ENCODE results near the gene ARFRP1.

ARFRP1 gene

GRCh38 chr20:63682384-63683139 lies 25.2 kb downstream of the ARFRP1 start:
- no peaks in the 10 kb centered on the region for H3K9me3 ChIP-seq (ENCODE audit: severe bottlenecking)
- DNase-seq: no peak
- H3K36me3 ChIP-seq: peaks cover 16% of the 10 kb centered on the region
- H3K4me3 ChIP-seq (ENCODE audit: low read depth, low read length): no peak overlapping the region
- H3K27me3 ChIP-seq (ENCODE audit: insufficient read depth, low read depth, severe bottlenecking): no peaks in the 10 kb centered on the region
- no peak overlapping the region for H3K27ac ChIP-seq
- TF ChIP-seq, protein P1, sequence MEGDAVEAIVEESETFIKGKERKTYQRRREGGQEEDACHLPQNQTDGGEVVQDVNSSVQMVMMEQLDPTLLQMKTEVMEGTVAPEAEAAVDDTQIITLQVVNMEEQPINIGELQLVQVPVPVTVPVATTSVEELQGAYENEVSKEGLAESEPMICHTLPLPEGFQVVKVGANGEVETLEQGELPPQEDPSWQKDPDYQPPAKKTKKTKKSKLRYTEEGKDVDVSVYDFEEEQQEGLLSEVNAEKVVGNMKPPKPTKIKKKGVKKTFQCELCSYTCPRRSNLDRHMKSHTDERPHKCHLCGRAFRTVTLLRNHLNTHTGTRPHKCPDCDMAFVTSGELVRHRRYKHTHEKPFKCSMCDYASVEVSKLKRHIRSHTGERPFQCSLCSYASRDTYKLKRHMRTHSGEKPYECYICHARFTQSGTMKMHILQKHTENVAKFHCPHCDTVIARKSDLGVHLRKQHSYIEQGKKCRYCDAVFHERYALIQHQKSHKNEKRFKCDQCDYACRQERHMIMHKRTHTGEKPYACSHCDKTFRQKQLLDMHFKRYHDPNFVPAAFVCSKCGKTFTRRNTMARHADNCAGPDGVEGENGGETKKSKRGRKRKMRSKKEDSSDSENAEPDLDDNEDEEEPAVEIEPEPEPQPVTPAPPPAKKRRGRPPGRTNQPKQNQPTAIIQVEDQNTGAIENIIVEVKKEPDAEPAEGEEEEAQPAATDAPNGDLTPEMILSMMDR (IDR thresholded peaks at IDR 0.05; ENCODE audit: low read depth, low read length): no peak

- peaks cover 18% of the 10 kb centered on the region for H3K36me3 ChIP-seq
- no peak overlapping the region for H3K27ac ChIP-seq
- DNase-seq: no peak
- no peak overlapping the region for H3K4me3 ChIP-seq (ENCODE audit: low read depth, low read length)
- H3K9me3 ChIP-seq (ENCODE audit: severe bottlenecking): no peaks in the 10 kb centered on the region
- no peaks in the 10 kb centered on the region for H3K27me3 ChIP-seq (ENCODE audit: insufficient read depth, low read depth, severe bottlenecking)
- TF ChIP-seq, protein P1 (IDR thresholded peaks at IDR 0.05; ENCODE audit: low read depth, low read length): no peak
These were observed 26.1 kb downstream of the ARFRP1 start for GRCh38 chr20:63681609-63682142.

GRCh38 chr20:63680857-63681608 lies 26.7 kb downstream of the ARFRP1 start:
- DNase-seq: no peak
- no peak overlapping the region for H3K4me3 ChIP-seq (ENCODE audit: low read depth, low read length)

DNA sequence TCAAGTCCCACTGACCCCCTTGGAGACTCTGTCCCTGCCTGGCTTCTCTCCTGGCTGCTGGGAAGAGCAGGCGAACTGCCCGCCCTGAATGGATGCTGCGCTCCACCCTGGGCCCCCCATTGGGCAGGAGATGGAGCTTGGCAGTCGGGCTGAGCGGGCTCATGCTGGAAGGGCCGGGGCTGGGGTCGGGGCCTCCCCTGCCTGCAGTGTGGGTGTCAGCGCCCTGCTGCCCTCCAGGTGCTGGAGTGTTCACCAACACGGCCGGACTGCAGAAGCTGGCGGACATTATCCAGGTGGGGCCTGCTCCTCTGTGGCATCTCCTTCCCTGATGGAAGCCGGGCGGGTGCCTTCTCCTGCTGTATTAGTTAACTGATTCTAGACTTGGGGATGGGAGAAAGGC lies 27.3 kb downstream of the ARFRP1 start:
- no peak overlapping the region for H3K4me3 ChIP-seq (ENCODE audit: low read depth, low read length)
- DNase-seq: no peak
- H3K27ac ChIP-seq: no peak overlapping the region
- TF ChIP-seq, protein P1 (IDR thresholded peaks at IDR 0.05; ENCODE audit: low read depth, low read length): no peak
- no peaks in the 10 kb centered on the region for H3K9me3 ChIP-seq (ENCODE audit: severe bottlenecking)
- peaks cover 24% of the 10 kb centered on the region for H3K36me3 ChIP-seq
- H3K27me3 ChIP-seq (ENCODE audit: insufficient read depth, low read depth, severe bottlenecking): no peaks in the 10 kb centered on the region

More at GRCh38 chr20:63680857-63681608, 26.7 kb downstream of the ARFRP1 start:
- Histone ChIP-seq H3K36me3 (peaks cover 25% of the 10 kb centered on the region), H3K27ac (no peak overlapping the region), H3K9me3 (ENCODE audit: severe bottlenecking) (no peaks in the 10 kb centered on the region), H3K27me3 (ENCODE audit: insufficient read depth, low read depth, severe bottlenecking) (no peaks in the 10 kb centered on the region)
- TF ChIP-seq, protein P1 (IDR thresholded peaks at IDR 0.05; ENCODE audit: low read depth, low read length): no peak

- H3K36me3 ChIP-seq: peaks cover 28% of the 10 kb centered on the region
These were observed 27.9 kb downstream of the ARFRP1 start for GRCh38 chr20:63679799-63680305.

More at GRCh38 chr20:63679799-63680305, 27.9 kb downstream of the ARFRP1 start:
- no peak overlapping the region for H3K27ac ChIP-seq
- TF ChIP-seq, protein P1 (IDR thresholded peaks at IDR 0.05; ENCODE audit: low read depth, low read length): no peak
- H3K4me3 ChIP-seq (ENCODE audit: low read depth, low read length): no peak overlapping the region
- no peaks in the 10 kb centered on the region for H3K27me3 ChIP-seq (ENCODE audit: insufficient read depth, low read depth, severe bottlenecking)
- no peak for DNase-seq
- no peaks in the 10 kb centered on the region for H3K9me3 ChIP-seq (ENCODE audit: severe bottlenecking)
